Measurements from ENCODE around the gene UBE4A. TPM values are rescaled to one million over a fixed set of nuclear protein-coding genes. Genes with fewer than 3 reads are reported as not detected.
"Not testable (repeated sequence)": the region's sequence is repeated elsewhere in the genome, so short reads cannot be mapped to it uniquely, and the experiment has no call there.

UBE4A gene
- total RNA-seq, 5 donors from 2014 or later (not counting 1 experiment from before 2014, with no cell fraction given), result 40.7 to 44.9 (median 41.8) TPM

DNA sequence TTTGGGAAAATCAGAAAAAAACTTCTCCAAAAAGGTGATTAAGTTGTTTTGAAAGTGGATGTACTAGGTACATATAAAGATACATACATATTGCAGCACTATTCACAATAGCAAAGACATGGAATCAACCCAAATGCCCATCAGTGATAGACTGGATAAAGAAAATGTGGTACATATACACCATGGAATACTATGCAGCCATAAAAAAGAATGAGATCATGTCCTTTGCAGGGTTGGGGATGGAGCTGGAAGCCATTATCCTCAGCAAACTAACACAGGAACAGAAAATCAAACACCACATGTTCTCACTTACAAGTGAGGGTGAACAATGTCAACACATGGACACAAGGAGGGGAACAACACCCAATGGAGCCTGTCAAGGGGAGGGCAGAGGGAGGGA is 57.5 kb downstream of the UBE4A start:
- H3K9me3 Mint-ChIP-seq; H3K27ac ChIP-seq (ENCODE audit: low read length); POLR2A ChIA-PET; H3K4me1 Mint-ChIP-seq; DNase-seq; H3K27ac Mint-ChIP-seq; H3K9me3 ChIP-seq; H3K27me3 Mint-ChIP-seq; ATAC-seq (replicated peaks in 1 of 4); H3K36me3 Mint-ChIP-seq; H3K4me3 Mint-ChIP-seq; H3K27me3 ChIP-seq (replicated peaks in 1 of 2; ENCODE audit: control insufficient read depth in 2 of 2, extremely low read depth in 1 of 2, insufficient read depth in 2 of 2, low read length in 1 of 2); H3K36me3 ChIP-seq (ENCODE audit: control insufficient read depth in 2 of 2, extremely low read depth in 1 of 2, insufficient read depth in 1 of 2, low read length in 1 of 2); H3K4me3 ChIP-seq (ENCODE audit: control insufficient read depth in 1 of 2, extremely low read depth in 1 of 2, low read length in 1 of 2); H3K4me1 ChIP-seq (ENCODE audit: control insufficient read depth in 1 of 2, extremely low read depth in 1 of 2, insufficient read depth in 2 of 2, low read length in 2 of 2): not testable (repeated sequence)
- CTCF ChIA-PET, result interaction anchor here in 1 of 2 donors (0.6 kb wide), 1 partner anchor 19 kb away, joined by 3 read pairs; no protein-coding TSS in a partner anchor

- H3K36me3 ChIP-seq (ENCODE audit: control insufficient read depth in 2 of 2, extremely low read depth in 1 of 2, insufficient read depth in 1 of 2, low read length in 1 of 2), result peaks cover 0 to 2% of the 10 kb centered on the region in 2 donors
- H3K4me1 ChIP-seq (ENCODE audit: control insufficient read depth in 1 of 2, extremely low read depth in 1 of 2, insufficient read depth in 2 of 2, low read length in 2 of 2), result no peaks in the 10 kb centered on the region
- DNase-seq, result no peak
- Mint-ChIP-seq H3K27me3 (no peaks in the 10 kb centered on the region), H3K4me1 (no peaks in the 10 kb centered on the region), H3K27ac (no peak overlapping the region), H3K9me3 (no peaks in the 10 kb centered on the region), H3K36me3 (peaks cover 3% of the 10 kb centered on the region), H3K4me3 (no peak overlapping the region)
- H3K4me3 ChIP-seq (ENCODE audit: control insufficient read depth in 1 of 2, extremely low read depth in 1 of 2, low read length in 1 of 2), result no peak overlapping the region
- WGBS (ENCODE audit: insufficient coverage), result no CpG with 5 or more reads among the region's 4 CpGs
- no peak overlapping the region for H3K27ac ChIP-seq (ENCODE audit: low read length)
- ChIA-PET CTCF (no interaction called here), POLR2A (no interaction called here)
- H3K9me3 ChIP-seq, result no peaks in the 10 kb centered on the region
- no peaks in the 10 kb centered on the region for H3K27me3 ChIP-seq (replicated peaks in 1 of 2; ENCODE audit: control insufficient read depth in 2 of 2, extremely low read depth in 1 of 2, insufficient read depth in 2 of 2, low read length in 1 of 2)
- ATAC-seq (replicated peaks in 1 of 4), result no peak
These were observed 58.4 kb downstream of the UBE4A start for GRCh38 chr11:118417801-118418200.

GRCh38 chr11:118418766-118419165 is 59.4 kb downstream of the UBE4A start:
- H3K4me3 ChIP-seq (ENCODE audit: control insufficient read depth in 1 of 2, extremely low read depth in 1 of 2, low read length in 1 of 2), result no peak overlapping the region
- H3K27ac ChIP-seq (ENCODE audit: low read length), result no peak overlapping the region
- ChIA-PET CTCF (no interaction called here), POLR2A (interaction anchor here in 1 of 2 donors (0.6 kb wide), 1 partner anchor 13 kb away, joined by 3 read pairs; no protein-coding TSS in a partner anchor)
- H3K27me3 Mint-ChIP-seq, result no peaks in the 10 kb centered on the region
- no peak overlapping the region for H3K27ac Mint-ChIP-seq
- no peaks in the 10 kb centered on the region for H3K27me3 ChIP-seq (replicated peaks in 1 of 2; ENCODE audit: control insufficient read depth in 2 of 2, extremely low read depth in 1 of 2, insufficient read depth in 2 of 2, low read length in 1 of 2)
- H3K4me1 Mint-ChIP-seq, result no peaks in the 10 kb centered on the region
- H3K9me3 ChIP-seq, result no peaks in the 10 kb centered on the region
- no peak overlapping the region for H3K4me3 Mint-ChIP-seq
- peaks cover 3% of the 10 kb centered on the region for H3K36me3 Mint-ChIP-seq
- peaks cover 0 to 2% of the 10 kb centered on the region in 2 donors for H3K36me3 ChIP-seq (ENCODE audit: control insufficient read depth in 2 of 2, extremely low read depth in 1 of 2, insufficient read depth in 1 of 2, low read length in 1 of 2)
- DNase-seq, result no peak
- H3K4me1 ChIP-seq (ENCODE audit: control insufficient read depth in 1 of 2, extremely low read depth in 1 of 2, insufficient read depth in 2 of 2, low read length in 2 of 2), result no peaks in the 10 kb centered on the region
- WGBS (ENCODE audit: insufficient coverage), result 93% methylated on average over 3 of the region's 5 CpGs
- no peaks in the 10 kb centered on the region for H3K9me3 Mint-ChIP-seq
- no peak for ATAC-seq (replicated peaks in 1 of 4)

GRCh38 chr11:118427707-118428106 is 68.3 kb downstream of the UBE4A start:
- H3K36me3 ChIP-seq (ENCODE audit: control insufficient read depth in 2 of 2, extremely low read depth in 1 of 2, insufficient read depth in 1 of 2, low read length in 1 of 2), result no peaks in the 10 kb centered on the region
- H3K27me3 ChIP-seq (replicated peaks in 1 of 2; ENCODE audit: control insufficient read depth in 2 of 2, extremely low read depth in 1 of 2, insufficient read depth in 2 of 2, low read length in 1 of 2), result no peaks in the 10 kb centered on the region
- H3K4me1 Mint-ChIP-seq, result no peaks in the 10 kb centered on the region
- H3K4me3 Mint-ChIP-seq, result no peak overlapping the region
- no peak overlapping the region for H3K27ac ChIP-seq (ENCODE audit: low read length)
- ChIA-PET POLR2A (no interaction called here), CTCF (interaction anchor here in 1 of 2 donors (0.6 kb wide), 1 partner anchor 1126 kb away, joined by 4 read pairs; no protein-coding TSS in a partner anchor)
- no peaks in the 10 kb centered on the region for H3K9me3 Mint-ChIP-seq
- H3K9me3 ChIP-seq, result no peaks in the 10 kb centered on the region
- DNase-seq, result no peak
- no peak overlapping the region for H3K27ac Mint-ChIP-seq
- 33% methylated on average over 1 of the region's 1 CpG for WGBS (ENCODE audit: insufficient coverage)
- no peaks in the 10 kb centered on the region for H3K4me1 ChIP-seq (ENCODE audit: control insufficient read depth in 1 of 2, extremely low read depth in 1 of 2, insufficient read depth in 2 of 2, low read length in 2 of 2)
- H3K27me3 Mint-ChIP-seq, result no peaks in the 10 kb centered on the region
- H3K4me3 ChIP-seq (ENCODE audit: control insufficient read depth in 1 of 2, extremely low read depth in 1 of 2, low read length in 1 of 2), result no peak overlapping the region
- no peak for ATAC-seq (replicated peaks in 1 of 4)
- no peaks in the 10 kb centered on the region for H3K36me3 Mint-ChIP-seq

- no peak for DNase-seq
- no peak overlapping the region for H3K4me3 Mint-ChIP-seq
- H3K9me3 ChIP-seq, result no peaks in the 10 kb centered on the region
- ATAC-seq (replicated peaks in 1 of 4), result no peak
- no peaks in the 10 kb centered on the region for H3K27me3 ChIP-seq (replicated peaks in 1 of 2; ENCODE audit: control insufficient read depth in 2 of 2, extremely low read depth in 1 of 2, insufficient read depth in 2 of 2, low read length in 1 of 2)
- POLR2A ChIA-PET, result interaction anchor here (0.5 to 0.6 kb wide), 2 partner anchors 21 to 562 kb away, joined by 4 to 11 read pairs; no protein-coding TSS in a partner anchor
- H3K4me3 ChIP-seq (ENCODE audit: control insufficient read depth in 1 of 2, extremely low read depth in 1 of 2, low read length in 1 of 2), result no peak overlapping the region
- no peaks in the 10 kb centered on the region for H3K36me3 ChIP-seq (ENCODE audit: control insufficient read depth in 2 of 2, extremely low read depth in 1 of 2, insufficient read depth in 1 of 2, low read length in 1 of 2)
- H3K36me3 Mint-ChIP-seq, result no peaks in the 10 kb centered on the region
- no peaks in the 10 kb centered on the region for H3K27me3 Mint-ChIP-seq
- peaks cover 6 to 15% of the 10 kb centered on the region in 2 experiments for H3K4me1 ChIP-seq (ENCODE audit: control insufficient read depth in 1 of 2, extremely low read depth in 1 of 2, insufficient read depth in 2 of 2, low read length in 2 of 2)
- H3K9me3 Mint-ChIP-seq, result no peaks in the 10 kb centered on the region
- H3K4me1 Mint-ChIP-seq, result peaks cover 8 to 11% (median 9%) of the 10 kb centered on the region in 3 donors
- CTCF ChIA-PET, result interaction anchor here in 1 of 2 donors (0.6 kb wide), 1 partner anchor 522 kb away, joined by 6 read pairs; no protein-coding TSS in a partner anchor
- WGBS (ENCODE audit: insufficient coverage), result no CpG with 5 or more reads among the region's 2 CpGs
- H3K27ac ChIP-seq (ENCODE audit: low read length), result no peak overlapping the region
- no peak overlapping the region for H3K27ac Mint-ChIP-seq
These were observed 71.6 kb downstream of the UBE4A start for GRCh38 chr11:118430956-118431355.

GRCh38 chr11:118434123-118434552 is 74.7 kb downstream of the UBE4A start:
- H3K4me1 ChIP-seq (ENCODE audit: control insufficient read depth in 1 of 2, extremely low read depth in 1 of 2, insufficient read depth in 2 of 2, low read length in 2 of 2), result peaks cover 15 to 29% of the 10 kb centered on the region in 2 experiments
- H3K36me3 Mint-ChIP-seq, result no peaks in the 10 kb centered on the region
- H3K27me3 Mint-ChIP-seq, result no peaks in the 10 kb centered on the region
- H3K4me3 Mint-ChIP-seq, result peak overlapping the region; percentile 91 to 92 (median 92)
- H3K27ac Mint-ChIP-seq, result peak overlapping the region; percentile 93 to 95
- ChIA-PET POLR2A (interaction anchor here in 1 of 2 donors (0.6 kb wide), 2 partner anchors 34 to 35 kb away, joined by 3 read pairs; no protein-coding TSS in a partner anchor), CTCF (interaction anchor here in 1 of 2 donors (0.7 kb wide), 1 partner anchor 54 kb away, joined by 3 read pairs; no protein-coding TSS in a partner anchor)
- H3K27me3 ChIP-seq (replicated peaks in 1 of 2; ENCODE audit: control insufficient read depth in 2 of 2, extremely low read depth in 1 of 2, insufficient read depth in 2 of 2, low read length in 1 of 2), result no peaks in the 10 kb centered on the region
- H3K36me3 ChIP-seq (ENCODE audit: control insufficient read depth in 2 of 2, extremely low read depth in 1 of 2, insufficient read depth in 1 of 2, low read length in 1 of 2), result no peaks in the 10 kb centered on the region
- ATAC-seq (replicated peaks in 1 of 4) (no peak), DNase-seq (peak in 5 of 35 experiments; percentile 18 to 73 (median 23))
- H3K9me3 ChIP-seq, result no peaks in the 10 kb centered on the region
- no peaks in the 10 kb centered on the region for H3K9me3 Mint-ChIP-seq
- peak overlapping the region; percentile 79 to 96 for H3K4me3 ChIP-seq (ENCODE audit: control insufficient read depth in 1 of 2, extremely low read depth in 1 of 2, low read length in 1 of 2)
- WGBS (ENCODE audit: insufficient coverage), result no CpG with 5 or more reads among the region's 9 CpGs
- H3K4me1 Mint-ChIP-seq, result peaks cover 16 to 27% (median 17%) of the 10 kb centered on the region in 3 donors
- peak overlapping the region; percentile 18 for H3K27ac ChIP-seq (ENCODE audit: low read length)
